Ovary (tissue), 3 donors: ENCODE results near the gene PINLYP.

Source experiments
- CTCF ChIP-seq, 3 donors: fragments of 450-650 bp in 2 of 3; fragments of 200-600 bp in 1 of 3; IDR thresholded peaks; one replicate each; pipeline versions ENCODE4 v1.5.1 to v1.8.0; 2016 to 2022; ENCODE audit warnings: antibody characterized with exemption in 3 of 3, mild to moderate bottlenecking in 1 of 3
- EP300 ChIP-seq: sonication (generic); formaldehyde crosslinking; IDR thresholded peaks from one replicate; pipeline ENCODE4 v1.6.1; 2017; ENCODE audit warnings: antibody characterized with exemption
- POLR2A ChIP-seq: fragments of 450-650 bp; IDR thresholded peaks from one replicate; pipeline ENCODE4 v1.6.1; 2017; ENCODE audit warnings: antibody characterized with exemption, mild to moderate bottlenecking, moderate library complexity
- donor health status: DM: no; HTN: no; CAD: no.

- TF ChIP-seq CTCF (IDR thresholded peaks at IDR 0.05), result no peak
- TF ChIP-seq POLR2A, result no peak
- no peak for TF ChIP-seq EP300
Observed at GRCh38 chr19:43584484-43584883, 8.9 kb downstream of the PINLYP start.
